Measurements from ENCODE around the gene ZSCAN5B.

The ZSCAN5B gene

GRCh38 chr19:56144376-56144775, 53.2 kb downstream of the ZSCAN5B start:
- DNase-seq, result peak; percentile 91

- no peak for DNase-seq
Observed at GRCh38 chr19:56142897-56143434, 54.6 kb downstream of the ZSCAN5B start.

GRCh38 chr19:56142087-56142787, 55.3 kb downstream of the ZSCAN5B start:
- DNase-seq, result no peak

- peak; percentile 49 for DNase-seq
Observed at GRCh38 chr19:56141417-56141993, 56.1 kb downstream of the ZSCAN5B start.

- DNase-seq, result peak; percentile 99
Observed at GRCh38 chr19:56140583-56141416, 56.8 kb downstream of the ZSCAN5B start, which contains the start of gene ZNF444. ZNF444 (plus strand) TSS chr19:56141287; CDS start chr19:56146912, 5,625 bp downstream.

- peak; percentile 78 for DNase-seq
Observed at GRCh38 chr19:56139847-56140582, 57.6 kb downstream of the ZSCAN5B start.

Measured in hematopoietic multipotent progenitor cell treated with erythropoietin and hydrocortisone succinate and interleukin-3 and kit ligand, for 4 days (in vitro differentiated cells).